SIG-M5 treated with dmso at 0.1 percent for 504 hours (cell line): ENCODE results near the gene CACNA1I.

Experiments
- DNase-seq: peaks from one replicate; lab custom pipeline; 2025; ENCODE audit not compliant: unreplicated experiment; lab: John Stamatoyannopoulos, UW

The CACNA1I gene

DNA sequence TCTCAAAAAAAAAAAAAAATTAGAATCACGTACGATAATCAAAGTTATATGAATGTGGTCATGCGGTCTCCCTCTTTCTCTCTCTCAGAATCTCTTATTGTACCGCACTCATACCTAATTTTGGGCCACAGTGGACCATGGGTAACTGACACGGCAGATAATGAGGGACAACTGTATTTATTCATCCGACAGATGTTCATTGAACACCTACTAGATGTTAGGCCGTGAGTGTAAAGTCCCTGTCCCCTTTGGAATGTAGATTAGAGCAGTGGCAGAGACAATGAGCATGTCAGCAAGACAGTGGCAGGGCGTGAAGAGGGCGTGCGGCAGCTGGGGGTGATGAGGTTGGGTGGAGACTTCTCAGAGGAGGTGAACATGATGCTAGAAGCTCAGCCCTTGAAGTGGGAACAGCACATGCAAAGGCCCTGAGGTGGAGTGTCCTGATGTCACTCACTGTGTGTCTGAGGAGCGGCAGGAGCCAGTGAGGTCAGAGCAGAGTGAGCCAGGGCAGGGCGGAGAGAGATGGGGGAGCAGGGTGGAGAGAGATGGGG lies 25.1 kb downstream of the CACNA1I start:
- no peak for DNase-seq

DNA sequence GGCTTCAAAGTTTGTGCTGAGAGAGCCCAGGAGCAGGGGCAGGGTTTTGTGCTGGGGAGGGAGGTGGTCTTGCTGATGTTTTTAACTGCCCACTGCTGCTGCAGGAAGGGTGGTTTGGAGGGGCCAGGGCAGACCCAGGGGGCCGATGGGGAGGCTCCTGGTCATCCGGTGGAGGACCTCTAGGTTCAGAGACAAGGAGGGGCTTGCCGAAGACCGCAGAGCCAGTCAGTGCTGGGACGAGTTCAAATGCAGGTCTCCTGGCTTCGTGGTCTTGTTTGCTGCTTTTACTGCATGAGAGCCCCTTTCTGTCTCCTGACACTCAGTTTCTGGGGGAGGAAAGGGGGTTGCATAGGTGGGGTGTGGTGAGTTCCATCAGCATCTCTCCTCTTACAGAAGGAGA lies 26.0 kb downstream of the CACNA1I start:
- DNase-seq = no peak

DNA sequence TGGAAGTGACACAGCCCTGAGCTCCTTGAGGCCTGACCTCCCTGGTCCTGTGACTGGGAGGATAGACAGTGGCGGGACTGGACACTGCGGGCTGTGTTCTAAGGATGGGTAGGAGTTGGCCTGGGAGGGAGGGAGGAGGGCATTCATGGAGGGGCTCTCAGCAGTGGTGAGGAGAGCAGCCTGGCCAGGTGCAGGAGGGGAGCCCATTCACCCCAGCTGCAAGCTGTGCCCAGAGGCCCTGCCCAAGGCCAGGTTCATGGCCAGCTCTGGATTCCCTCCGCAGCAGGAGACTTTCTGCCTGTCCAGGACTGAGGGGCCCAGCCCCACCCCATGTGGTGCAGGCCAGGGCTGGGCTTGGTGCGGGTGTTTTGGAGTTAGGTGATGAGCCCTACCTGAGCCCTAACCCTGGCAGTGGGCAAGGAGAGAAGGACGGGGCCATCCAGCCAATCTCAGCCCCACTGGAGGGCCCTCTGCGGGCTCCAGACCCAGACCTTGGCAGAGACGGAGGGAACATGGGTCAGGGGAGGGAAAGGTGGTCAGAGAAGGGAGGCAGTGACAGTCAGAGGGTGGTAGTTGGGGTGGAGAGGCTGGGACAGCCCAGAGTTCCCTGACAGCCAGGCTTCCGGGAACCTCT lies 26.8 kb downstream of the CACNA1I start:
- DNase-seq = no peak

GRCh38 chr22:39598017-39598965 lies 27.7 kb downstream of the CACNA1I start:
- no peak for DNase-seq

- DNase-seq = no peak
Measured at GRCh38 chr22:39600491-39601179, 30.1 kb downstream of the CACNA1I start.

DNA sequence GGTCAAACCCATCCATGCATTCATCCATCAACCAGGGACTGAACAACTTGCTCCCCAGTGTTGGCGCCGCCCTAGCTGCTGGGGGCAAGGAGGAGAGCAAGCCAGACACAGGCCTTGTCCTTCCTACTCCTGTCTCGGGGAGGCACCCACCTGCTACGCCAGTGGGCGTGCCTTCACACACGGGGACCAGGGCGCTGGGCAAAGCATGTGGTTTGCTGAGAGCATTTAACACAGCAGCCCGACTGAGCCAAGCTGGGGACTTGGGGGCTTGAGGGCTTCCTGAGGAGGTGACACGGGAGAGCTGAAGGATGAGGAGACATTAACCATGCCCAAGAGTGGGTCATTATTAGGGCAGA lies 30.6 kb downstream of the CACNA1I start:
- DNase-seq = no peak

DNA sequence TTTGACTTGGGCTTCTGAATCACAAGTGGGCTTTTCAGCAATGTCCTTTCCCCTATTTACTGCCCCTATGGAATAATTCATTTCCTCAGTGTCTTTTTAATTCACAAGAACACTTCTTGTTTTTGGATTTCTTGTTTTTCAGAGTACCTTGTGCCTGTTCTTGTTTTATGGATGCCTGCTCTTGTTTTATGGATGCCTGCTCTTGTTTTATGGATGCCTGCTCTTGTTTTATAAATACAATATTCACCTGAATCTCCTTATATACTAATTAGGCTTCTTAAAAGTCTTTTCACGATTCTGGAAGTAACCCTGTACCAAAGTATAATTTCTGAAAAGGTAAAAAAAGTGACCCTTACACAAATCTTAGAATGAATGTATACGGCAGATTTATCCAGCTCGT lies 32.8 kb downstream of the CACNA1I start:
- no peak for DNase-seq

- no peak for DNase-seq
Measured at GRCh38 chr22:39610246-39610645, 39.7 kb downstream of the CACNA1I start.

DNA sequence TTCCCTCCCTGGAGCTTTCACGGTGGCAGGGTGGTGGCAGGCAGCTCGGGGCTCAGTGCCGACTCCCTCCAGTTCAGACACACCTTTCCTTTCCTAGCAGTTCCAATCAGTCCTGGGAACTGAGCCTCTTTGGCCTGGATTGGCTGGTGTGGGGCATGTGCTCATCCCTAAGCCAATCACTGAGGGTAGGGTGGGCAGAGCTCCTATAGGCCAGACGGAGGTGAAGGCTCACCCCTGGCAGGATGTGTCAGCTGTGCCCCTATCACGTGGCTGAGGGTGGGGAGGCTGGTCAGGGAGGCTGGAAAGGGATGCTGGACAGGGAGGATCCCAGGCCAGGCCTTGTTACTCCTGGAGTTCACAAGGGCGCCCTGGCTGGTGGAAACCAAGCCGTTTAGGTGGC lies 40.2 kb downstream of the CACNA1I start:
- DNase-seq = no peak

DNA sequence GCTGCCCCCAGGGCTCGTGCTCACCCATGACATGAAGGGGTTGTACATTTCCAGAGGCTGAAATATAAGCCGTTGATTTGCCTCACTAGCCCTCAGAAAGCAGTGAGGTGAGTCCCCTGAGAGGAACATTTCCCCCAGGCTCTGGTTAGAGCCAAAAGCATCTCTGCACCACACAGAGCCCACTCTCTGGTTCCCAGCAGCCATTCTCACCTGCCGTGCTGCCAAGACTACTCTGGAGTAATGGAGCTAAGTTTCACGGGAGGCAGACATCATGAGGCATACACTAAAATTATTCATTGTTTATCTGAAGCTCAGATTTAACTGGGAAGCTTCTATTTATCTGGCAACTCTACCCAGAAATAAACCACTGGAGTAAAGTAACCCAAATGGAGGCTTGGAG lies 40.8 kb downstream of the CACNA1I start:
- DNase-seq = no peak

- DNase-seq = no peak
Measured at GRCh38 chr22:39612811-39613548, 42.4 kb downstream of the CACNA1I start.

DNA sequence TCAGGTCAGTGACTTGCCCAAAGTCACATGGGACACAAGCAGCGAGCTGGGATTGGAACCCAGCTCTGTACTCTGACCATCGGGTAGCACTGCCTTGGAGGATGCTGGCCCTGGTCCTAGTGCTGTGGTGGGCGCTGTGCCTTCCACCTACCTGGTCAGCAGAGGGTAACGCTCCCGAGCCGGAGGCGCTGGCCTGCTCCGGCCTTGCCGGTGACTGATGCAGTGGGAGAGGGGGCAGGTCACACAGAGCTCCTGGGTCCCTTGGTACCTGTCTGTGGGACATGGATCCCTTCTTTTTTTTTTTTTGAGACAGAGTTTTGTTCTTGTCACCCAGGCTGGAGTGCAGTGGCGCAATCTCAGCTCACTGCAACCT lies 43.0 kb downstream of the CACNA1I start:
- no peak for DNase-seq

GRCh38 chr22:39614442-39614841 lies 43.9 kb downstream of the CACNA1I start:
- no peak for DNase-seq

- DNase-seq = no peak
Measured at GRCh38 chr22:39616051-39616450, 45.5 kb downstream of the CACNA1I start.

DNA sequence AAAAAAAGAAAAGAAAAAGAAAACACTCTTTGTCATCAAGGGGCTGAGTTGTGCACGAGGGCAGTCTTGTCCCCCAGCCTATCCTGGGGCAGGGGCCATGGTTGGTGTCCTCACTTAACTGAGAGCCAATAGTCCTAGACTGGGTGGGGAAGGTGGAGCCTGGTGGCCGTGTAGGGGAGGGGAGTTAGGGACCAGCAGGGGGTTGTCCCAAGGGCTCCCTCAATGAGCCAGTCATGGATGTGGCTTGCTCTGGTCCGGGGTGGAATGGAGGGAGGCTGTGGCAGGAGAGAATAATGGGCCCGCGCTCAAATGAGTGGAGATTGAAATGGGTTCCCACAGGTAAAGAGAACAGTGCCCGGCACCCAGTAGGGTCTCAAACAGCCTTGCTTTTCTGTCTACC lies 46.2 kb downstream of the CACNA1I start:
- DNase-seq = no peak

DNA sequence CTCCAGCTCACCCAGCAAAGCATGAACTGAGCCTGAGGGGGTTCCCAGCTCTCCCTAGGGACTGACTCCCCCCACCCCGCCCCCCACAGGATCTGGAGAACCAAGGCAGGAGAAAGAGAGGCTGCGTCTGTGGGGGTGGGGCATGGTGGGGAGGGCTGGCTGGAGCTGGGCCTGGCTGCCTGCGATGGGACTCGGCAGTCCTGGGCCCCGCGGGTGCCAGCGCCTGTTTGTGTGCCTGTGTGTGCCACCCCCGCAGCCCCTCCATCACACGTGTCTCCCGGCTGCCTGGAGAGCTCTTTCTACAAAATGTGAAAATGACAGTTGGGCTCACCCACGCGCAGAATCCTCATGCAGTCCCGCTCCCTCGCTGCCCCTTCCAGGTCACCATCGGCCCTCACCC lies 46.8 kb downstream of the CACNA1I start:
- no peak for DNase-seq

- DNase-seq = no peak
Measured at GRCh38 chr22:39617970-39618757, 47.6 kb downstream of the CACNA1I start.

- DNase-seq = no peak
Measured at GRCh38 chr22:39618996-39619530, 48.5 kb downstream of the CACNA1I start.

DNA sequence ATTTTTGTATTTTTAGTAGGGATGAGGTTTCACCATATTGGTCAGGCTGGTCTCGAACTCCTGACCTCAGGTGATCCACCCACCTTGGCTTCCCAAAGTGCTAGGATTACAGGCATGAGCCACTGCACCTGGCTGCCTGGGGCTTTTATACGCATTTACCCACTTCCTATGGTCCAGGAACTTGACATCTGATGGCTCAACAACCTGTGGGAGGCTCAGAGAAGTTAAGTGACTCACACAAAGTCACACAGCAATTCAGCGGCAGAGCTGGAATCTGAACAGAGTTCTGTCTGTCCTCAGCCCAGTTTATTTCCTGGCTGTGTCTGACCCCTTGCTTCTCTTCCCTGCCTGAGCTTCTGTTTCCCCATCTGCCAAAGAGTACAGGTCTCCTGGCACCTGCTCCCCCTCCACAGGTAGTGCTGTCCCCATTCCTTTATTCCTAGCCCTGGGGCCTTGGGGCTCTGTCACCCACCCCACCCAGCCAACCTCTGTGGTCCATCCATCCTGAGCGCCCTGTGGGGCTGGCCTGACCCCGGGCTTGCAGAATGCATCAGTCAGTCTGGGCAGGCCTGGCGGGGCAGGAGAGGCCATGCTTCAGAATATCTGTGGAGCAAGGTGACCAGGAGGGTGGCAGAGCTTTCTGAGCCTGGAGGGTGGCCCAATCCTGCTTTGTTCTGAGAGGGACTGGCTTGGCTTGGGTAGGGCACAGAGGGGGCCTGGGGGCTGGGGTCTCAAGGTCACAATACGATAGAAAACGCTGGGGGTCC lies 50.6 kb downstream of the CACNA1I start:
- no peak for DNase-seq
